ENCODE data around the gene ADCY5.
A peak's percentile ranks its signal among the peaks of the same experiment; 100 is the strongest.

ADCY5 gene

GRCh38 chr3:123303976-123304560 lies 144.8 kb downstream of the ADCY5 start:
- DNase-seq, result no peak
- in situ Hi-C loops (cut with HindIII; ENCODE audit: low pct_ligation_motif_present, low pct_unique_long_range_greater_than_20kb, low sequenced_read_pairs), result no loop called here

GRCh38 chr3:123302961-123303360 lies 145.9 kb downstream of the ADCY5 start:
- DNase-seq, result no peak
- in situ Hi-C loops (cut with HindIII; ENCODE audit: low pct_ligation_motif_present, low pct_unique_long_range_greater_than_20kb, low sequenced_read_pairs), result no loop called here

- DNase-seq, result no peak
- in situ Hi-C loops (cut with HindIII; ENCODE audit: low pct_ligation_motif_present, low pct_unique_long_range_greater_than_20kb, low sequenced_read_pairs), result no loop called here
Observed at GRCh38 chr3:123301331-123302184, 147.3 kb downstream of the ADCY5 start.

GRCh38 chr3:123300583-123300982 lies 148.3 kb downstream of the ADCY5 start:
- in situ Hi-C loops (cut with HindIII; ENCODE audit: low pct_ligation_motif_present, low pct_unique_long_range_greater_than_20kb, low sequenced_read_pairs), result no loop called here
- DNase-seq, result no peak

- in situ Hi-C loops (cut with HindIII; ENCODE audit: low pct_ligation_motif_present, low pct_unique_long_range_greater_than_20kb, low sequenced_read_pairs), result no loop called here
- no peak for DNase-seq
Observed at GRCh38 chr3:123300056-123300455, 148.8 kb downstream of the ADCY5 start.

- DNase-seq, result no peak
- in situ Hi-C loops (cut with HindIII; ENCODE audit: low pct_ligation_motif_present, low pct_unique_long_range_greater_than_20kb, low sequenced_read_pairs), result no loop called here
Observed at GRCh38 chr3:123299581-123299980, 149.3 kb downstream of the ADCY5 start.

GRCh38 chr3:123298903-123299302 lies 150.0 kb downstream of the ADCY5 start:
- peak; percentile 40 for DNase-seq
- in situ Hi-C loops (cut with HindIII; ENCODE audit: low pct_ligation_motif_present, low pct_unique_long_range_greater_than_20kb, low sequenced_read_pairs), result no loop called here

GRCh38 chr3:123297627-123297899 lies 151.3 kb downstream of the ADCY5 start:
- in situ Hi-C loops (cut with HindIII; ENCODE audit: low pct_ligation_motif_present, low pct_unique_long_range_greater_than_20kb, low sequenced_read_pairs), result no loop called here
- DNase-seq, result no peak

GRCh38 chr3:123296836-123297626 lies 151.9 kb downstream of the ADCY5 start:
- no peak for DNase-seq
- in situ Hi-C loops (cut with HindIII; ENCODE audit: low pct_ligation_motif_present, low pct_unique_long_range_greater_than_20kb, low sequenced_read_pairs), result no loop called here

- no peak for DNase-seq
- in situ Hi-C loops (cut with HindIII; ENCODE audit: low pct_ligation_motif_present, low pct_unique_long_range_greater_than_20kb, low sequenced_read_pairs), result no loop called here
Observed at GRCh38 chr3:123296261-123296660, 152.6 kb downstream of the ADCY5 start.

GRCh38 chr3:123295901-123296250 lies 153.0 kb downstream of the ADCY5 start:
- in situ Hi-C loops (cut with HindIII; ENCODE audit: low pct_ligation_motif_present, low pct_unique_long_range_greater_than_20kb, low sequenced_read_pairs), result no loop called here
- DNase-seq, result no peak

- in situ Hi-C loops (cut with HindIII; ENCODE audit: low pct_ligation_motif_present, low pct_unique_long_range_greater_than_20kb, low sequenced_read_pairs), result no loop called here
- no peak for DNase-seq
Observed at GRCh38 chr3:123295171-123295900, 153.6 kb downstream of the ADCY5 start.

GRCh38 chr3:123294296-123294938 lies 154.5 kb downstream of the ADCY5 start:
- in situ Hi-C loops (cut with HindIII; ENCODE audit: low pct_ligation_motif_present, low pct_unique_long_range_greater_than_20kb, low sequenced_read_pairs), result no loop called here
- DNase-seq, result no peak

GRCh38 chr3:123292321-123293310 lies 156.3 kb downstream of the ADCY5 start:
- in situ Hi-C loops (cut with HindIII; ENCODE audit: low pct_ligation_motif_present, low pct_unique_long_range_greater_than_20kb, low sequenced_read_pairs), result no loop called here

GRCh38 chr3:123291404-123291803 lies 157.5 kb downstream of the ADCY5 start:
- in situ Hi-C loops (cut with HindIII; ENCODE audit: low pct_ligation_motif_present, low pct_unique_long_range_greater_than_20kb, low sequenced_read_pairs), result no loop called here
- no peak for DNase-seq

More at GRCh38 chr3:123292321-123293310, 156.3 kb downstream of the ADCY5 start:
- no peak for DNase-seq

- in situ Hi-C loops (cut with HindIII; ENCODE audit: low pct_ligation_motif_present, low pct_unique_long_range_greater_than_20kb, low sequenced_read_pairs), result no loop called here
Observed at GRCh38 chr3:123290962-123291361, 157.9 kb downstream of the ADCY5 start.

GRCh38 chr3:123290107-123290930 lies 158.6 kb downstream of the ADCY5 start:
- in situ Hi-C loops (cut with HindIII; ENCODE audit: low pct_ligation_motif_present, low pct_unique_long_range_greater_than_20kb, low sequenced_read_pairs), result no loop called here
- no peak for DNase-seq

More at GRCh38 chr3:123290962-123291361, 157.9 kb downstream of the ADCY5 start:
- no peak for DNase-seq
